ENCODE data around the gene SNX25.
"Not testable (repeated sequence)": the region's sequence is repeated elsewhere in the genome, so short reads cannot be mapped to it uniquely, and the experiment has no call there.

The SNX25 gene

DNA sequence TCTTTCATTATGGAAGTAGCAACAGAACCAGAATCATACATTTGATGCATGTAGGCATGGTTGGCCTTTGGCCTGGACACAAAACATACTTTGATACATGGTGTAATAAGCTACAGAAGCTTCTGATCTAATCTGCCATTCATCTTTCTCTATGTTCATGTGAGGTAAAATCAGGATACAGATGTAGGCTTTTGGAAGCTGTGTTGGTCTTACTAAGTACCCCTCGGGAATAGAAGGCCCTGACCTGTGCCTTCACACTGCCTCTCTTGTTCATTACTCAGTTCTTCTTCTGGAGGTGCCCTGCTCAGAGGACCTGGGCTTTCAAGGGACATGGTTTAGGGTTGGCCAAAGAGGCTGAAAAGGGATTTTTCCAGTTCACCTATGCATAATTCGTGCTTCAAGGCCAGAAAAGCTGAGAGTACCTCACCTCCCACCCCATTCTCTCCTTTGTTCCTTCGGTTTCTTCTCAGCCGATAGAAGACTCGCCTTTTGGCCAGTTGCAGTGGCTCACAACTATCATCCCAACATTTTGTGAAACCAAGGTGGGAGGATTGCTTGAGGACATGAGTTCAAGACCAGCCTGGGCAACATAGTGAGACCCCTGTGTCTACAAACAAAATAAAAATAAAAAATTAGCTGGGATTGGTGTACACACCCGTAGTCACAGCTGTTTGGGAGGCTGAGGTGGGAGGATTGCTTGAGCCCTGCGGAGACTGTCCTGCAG, 25.9 kb downstream of the SNX25 start:
- DNase-seq: no peak

DNA sequence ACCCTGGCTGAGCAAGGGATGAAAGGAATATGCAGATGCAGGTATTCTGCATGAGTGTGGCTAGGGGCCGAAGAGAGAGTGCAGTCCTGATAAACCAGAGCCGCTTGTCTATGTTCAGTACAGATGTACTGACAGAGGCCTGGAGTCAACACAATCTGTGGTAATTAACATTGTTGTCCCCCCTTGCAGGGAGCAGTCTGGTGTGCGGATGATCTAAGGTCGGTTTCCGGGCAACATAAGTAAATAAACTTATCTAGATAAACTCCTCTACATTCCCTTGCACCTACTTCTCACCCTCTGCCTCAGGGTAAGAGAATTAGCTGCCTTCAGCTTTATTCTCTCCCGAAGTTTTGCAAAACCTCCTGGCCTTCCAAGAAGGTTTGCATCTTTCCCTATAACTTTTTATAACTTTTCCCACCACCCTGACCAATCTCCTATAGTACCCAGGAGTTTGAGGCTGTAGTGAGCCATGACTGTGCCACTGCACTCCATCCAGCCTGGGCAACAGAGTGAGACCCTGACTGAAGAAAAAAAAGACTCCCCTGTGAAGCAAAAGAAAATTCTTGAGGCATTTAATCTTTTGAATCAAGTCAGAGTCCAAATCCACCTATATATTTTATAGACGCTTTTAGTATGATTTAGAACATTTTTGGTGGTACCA, 26.6 kb downstream of the SNX25 start:
- DNase-seq: no peak

DNA sequence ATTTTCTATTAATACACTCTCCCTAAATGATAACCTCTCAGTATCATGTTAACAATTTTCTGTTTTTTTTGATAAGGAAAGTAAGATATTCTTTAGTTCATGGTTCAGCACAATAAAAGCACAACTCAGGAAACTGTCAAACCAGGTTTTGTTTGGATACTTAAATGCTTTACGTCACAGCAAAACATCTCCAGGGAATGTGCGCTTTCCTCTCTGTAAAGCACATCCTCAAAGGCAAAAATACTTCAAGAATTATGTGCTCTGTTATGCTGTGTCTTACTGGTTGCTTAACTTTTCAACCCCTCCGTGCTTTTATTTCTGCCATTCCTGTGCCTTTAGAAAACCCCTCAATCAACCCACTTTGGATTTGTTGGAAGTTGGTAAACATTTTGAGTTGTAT, 27.8 kb downstream of the SNX25 start:
- no peak for DNase-seq

DNA sequence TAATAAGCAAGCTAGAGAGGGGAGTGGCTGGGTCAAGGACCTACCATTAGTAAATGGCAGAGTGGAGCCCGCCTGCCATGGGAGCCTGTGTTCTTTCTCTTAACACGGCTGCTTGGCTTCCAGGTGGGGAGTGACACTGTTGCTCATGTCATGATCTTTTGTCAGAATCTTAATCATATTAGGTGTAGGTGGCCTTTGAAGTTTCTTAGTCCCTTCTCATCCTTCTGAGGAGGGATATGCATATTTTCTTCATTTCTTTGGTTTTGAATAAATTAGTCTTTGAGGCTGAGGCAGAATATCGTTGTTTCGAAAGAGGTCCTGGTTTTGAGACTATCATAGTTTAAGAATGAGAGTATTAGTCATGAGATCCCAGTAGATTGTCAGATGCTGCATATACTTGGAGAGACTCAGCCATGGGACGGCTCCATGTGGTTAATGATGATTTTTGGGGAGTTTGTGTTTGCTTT, 28.9 kb downstream of the SNX25 start:
- no peak for DNase-seq

DNA sequence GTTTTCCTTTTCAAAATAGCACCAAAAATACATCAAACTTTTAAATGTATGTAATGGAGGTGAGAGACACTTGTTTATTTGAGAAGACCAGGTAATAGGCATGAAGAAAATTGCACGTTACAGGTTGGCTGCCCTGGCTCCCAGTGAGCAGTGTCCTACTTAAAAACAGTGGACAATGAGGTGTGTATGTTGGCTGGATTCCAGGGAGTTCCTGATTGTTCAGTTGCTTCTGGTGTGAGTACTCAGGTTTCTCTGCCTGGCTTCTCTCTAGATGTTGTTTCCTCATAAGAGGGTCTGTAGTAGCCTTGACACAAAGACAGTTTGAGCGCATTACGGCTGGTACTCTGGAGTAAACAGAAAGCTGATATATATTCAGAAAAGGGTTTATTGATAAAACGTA, 29.4 kb downstream of the SNX25 start:
- DNase-seq: no peak

DNA sequence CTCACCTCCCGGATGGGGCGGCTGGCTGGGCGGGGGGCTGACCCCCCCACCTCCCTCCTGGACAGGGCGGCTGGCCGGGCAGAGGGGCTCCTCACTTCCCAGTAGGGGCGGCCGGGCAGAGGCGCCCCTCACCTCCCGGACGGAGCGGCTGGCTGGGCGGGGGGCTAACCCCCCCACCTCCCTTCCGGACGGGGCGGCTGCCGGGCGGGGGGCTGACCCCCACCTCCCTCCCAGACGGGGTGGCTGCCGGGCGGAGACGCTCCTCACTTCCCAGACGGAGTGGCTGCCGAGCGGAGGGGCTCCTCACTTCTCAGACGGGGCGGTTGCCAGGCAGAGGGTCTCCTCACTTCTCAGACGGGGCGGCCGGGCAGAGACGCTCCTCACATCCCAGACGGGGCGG, 31.1 kb downstream of the SNX25 start:
- not testable (repeated sequence) for DNase-seq

DNA sequence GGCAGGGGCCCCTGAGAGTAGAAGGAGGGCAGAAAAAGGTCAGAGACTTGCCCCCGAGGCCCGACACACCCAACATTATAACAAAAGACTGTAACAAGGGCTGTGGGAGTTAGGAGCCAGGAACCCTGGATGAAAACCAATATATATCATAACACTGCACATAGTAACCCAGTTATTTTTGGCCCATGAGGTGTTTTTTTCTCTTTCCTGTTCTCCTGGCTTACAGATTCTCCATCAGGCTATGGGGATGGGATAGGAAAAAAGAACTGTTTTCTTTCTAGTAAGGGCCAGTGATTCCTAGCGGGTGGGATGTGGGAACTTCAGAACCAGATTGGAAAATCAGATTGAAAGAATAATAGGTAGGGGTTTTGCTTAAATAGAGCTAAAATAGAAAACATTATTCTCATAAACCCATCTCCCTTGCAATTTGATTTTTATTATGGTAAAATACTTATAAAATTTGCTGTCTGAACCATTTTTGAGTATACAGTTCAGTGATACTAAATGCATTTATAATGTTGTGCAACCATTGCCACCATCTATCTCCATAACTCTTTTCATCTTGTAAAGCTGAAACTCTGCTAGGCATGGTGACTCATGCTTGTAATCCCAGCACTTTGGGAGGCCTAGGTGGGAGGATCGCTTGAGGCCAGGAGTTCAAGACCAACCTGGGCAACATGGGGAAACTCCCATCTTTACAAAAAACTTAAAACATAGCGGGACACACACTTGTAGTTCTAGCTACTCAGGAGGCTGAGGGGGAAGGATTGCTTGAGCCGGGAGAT, 33.5 kb downstream of the SNX25 start:
- DNase-seq: no peak

DNA sequence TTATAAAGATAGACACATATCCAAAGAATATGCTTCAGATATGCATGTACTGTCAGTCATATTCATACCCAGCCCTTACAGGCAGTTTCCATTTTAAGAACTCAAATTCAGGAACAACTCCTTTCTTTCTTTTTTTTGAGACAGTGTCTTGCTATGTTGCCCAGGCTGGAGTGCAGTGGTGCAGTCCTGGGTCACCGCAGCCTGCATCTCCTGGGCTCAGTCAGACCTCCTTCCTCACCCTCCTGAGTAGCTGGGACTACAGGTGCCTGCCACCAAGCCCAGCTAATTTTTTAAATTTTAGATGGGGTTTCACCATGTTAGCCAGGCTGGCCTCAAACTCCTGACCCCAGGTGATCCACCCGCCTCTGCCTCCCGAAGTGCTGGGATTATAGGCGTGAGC, 34.5 kb downstream of the SNX25 start:
- no peak for DNase-seq

DNA sequence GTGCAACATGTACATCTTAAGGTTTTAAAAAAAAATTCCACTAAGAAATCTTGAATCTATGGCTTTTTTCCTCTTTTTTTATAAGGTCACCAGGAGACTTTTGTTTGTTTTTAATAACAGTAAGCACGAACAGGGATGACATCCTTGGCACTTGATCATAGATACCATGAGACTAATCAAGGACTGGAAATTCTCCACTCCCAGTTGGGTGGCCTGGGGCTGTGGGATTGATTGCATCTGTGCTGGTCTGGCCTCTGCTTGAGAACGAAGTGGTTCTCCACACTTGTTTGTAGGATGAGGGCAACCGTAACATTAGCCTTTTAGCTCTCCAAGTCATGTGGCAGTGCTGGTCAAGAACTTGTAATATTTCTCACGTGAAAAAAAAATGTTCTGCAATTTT, 35.4 kb downstream of the SNX25 start:
- DNase-seq: no peak

DNA sequence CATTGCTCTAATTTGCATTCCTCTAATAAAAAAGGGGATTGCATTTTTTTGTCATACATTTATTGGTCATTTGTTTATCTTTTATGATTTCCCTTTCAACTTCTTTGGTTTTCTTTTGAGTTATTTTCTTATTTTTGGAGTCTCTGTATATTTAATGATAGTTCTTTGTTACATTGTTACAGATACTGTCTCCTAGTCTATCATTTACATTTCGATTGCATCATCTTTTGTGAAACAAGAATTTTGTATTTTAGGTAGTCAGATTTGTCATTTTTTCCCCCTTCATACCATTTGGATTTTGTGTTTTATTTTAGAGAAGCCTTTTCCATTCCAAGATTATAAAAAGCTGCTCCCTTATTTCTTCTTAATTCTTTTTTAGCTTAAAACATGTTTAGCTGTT, 37.1 kb downstream of the SNX25 start:
- DNase-seq: no peak

DNA sequence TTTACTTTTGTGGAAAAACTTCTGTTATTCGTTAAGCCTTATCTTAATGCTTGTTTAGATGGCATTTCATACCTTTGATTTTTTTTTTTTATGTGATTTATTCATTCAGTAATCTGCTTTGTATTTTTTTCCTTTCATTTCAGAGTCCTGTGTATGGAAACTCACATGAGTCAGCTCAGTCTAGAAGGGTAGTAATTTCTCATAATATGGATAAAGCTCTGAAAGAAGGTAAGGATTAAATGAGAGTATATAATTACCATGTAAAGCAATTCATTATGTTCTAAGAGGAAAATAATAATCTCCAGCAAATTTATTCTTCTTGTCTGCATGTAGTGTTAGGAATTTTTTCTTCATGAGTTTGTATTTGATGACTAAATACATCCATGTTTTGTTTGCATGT, 37.8 kb downstream of the SNX25 start:
- no peak for DNase-seq

DNA sequence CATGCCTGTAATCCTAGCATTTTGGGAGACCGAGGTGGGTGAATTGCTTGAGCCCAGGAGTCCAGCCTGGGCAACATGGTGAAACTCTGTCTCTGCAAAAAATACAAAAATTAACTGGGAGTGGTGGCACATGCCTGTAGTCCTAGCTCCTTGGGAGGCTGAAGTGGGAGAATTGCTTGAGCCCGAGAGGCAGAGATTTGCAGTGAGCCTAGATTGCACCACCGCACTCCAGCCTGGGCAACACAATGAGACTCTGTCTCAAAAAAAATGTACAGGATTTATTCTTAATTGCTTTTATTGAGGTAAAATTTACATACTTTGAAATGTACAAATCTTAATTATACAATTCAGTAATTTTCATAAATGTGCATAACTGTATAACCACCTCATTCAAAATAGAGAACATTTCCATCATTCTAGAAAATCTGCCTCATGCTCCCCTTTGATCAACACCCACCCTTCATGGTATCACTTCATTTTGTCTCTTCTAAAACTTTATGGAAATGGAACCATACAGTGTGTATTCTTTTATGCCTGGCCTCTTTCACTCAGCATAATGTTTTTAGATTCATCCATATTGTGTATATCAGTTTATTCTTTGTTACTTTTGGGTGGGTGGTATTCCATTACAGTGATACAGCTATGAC, 39.1 kb downstream of the SNX25 start:
- DNase-seq: no peak

DNA sequence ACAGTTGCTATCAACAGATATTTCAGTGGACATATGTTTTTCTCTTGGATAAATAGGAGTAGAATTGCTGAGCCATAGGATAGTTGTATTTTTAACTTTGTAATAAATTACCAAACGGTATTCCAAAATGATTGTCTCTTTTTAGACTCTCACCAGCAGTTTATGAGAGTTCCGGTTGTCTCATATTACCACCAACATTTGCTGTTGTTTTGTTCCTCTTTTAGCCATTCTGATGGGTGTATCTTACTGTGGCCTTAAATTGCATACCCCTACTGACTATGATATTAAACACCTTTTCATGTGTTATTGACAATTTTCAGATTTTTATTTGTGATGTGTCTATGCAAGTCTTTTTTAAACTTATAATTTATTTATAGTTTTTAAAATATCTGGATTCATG, 39.7 kb downstream of the SNX25 start:
- no peak for DNase-seq

DNA sequence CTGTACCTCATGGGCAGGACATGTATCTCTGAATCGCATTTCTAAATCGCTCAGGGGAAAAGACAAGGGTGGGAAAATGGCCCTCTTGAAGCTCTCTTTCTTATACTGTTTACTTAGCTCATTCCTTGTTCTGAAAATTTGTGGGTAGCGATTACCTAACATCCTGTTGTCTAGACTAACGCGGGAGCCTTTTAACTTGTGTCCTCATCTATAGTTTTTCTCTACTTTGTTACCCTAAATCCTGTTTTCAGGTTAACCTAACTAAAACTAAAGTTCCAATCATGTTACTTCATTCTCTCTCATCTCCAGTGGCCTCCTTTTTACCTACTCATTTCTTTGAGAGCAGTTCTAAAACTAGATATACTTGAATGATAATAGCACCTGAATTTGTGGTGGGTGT, 45.0 kb downstream of the SNX25 start:
- DNase-seq: no peak

DNA sequence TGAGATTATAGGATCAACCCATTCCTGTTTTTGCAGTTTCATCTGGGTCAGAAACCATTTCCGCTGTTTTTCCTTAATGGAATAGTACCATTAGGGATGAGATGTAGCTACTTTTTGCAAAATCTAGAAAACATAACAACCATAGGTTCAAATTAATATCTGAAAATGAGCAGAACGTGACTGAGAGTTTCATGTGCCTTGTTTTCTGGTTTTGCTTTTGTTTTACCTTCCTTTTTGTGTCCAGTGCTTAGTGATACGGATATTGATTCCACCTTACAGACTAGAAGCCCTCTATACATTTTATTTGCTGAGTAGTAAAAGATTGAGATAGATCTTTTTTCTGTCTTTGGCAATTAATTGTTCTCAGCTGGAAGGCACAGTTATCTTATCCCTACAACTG, 46.5 kb downstream of the SNX25 start:
- DNase-seq: no peak

DNA sequence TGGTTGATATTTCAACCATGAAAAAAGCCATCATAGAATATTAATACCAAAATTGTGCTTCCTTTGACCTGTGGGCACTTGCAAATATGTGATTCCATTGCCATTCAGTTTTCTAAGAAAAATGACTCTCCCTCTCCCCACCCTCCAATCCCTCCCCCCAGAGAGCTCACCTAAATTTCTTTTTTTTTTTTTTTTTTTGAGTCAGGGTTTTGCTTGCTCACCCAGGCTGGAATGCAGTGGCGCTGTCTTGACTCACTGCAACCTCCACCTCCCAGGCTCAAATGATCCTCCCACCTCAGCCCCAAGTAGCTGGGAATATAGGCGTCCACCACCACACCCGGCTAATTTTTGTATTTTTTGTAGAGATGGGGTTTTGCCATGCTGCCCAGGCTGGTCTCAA, 47.0 kb downstream of the SNX25 start:
- DNase-seq: no peak

DNA sequence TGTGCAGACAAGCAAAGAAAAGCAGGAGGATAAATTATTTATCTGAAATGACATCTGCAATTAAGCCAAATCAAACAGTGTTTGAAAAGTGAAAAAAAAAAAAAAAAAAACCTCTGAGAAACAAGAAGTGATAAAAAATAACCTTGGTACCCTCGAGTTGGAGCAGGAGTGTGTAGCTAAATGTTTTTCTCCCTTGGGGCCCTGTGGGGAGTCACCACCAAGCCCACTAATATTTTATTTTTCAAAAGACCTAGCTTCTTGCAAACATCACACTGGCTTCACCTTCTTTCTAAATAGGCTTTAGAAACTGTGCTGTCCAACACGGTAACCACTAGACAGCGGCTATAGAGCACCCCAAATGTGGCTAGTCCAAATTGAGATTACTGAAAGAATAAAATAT, 47.7 kb downstream of the SNX25 start:
- DNase-seq: no peak

DNA sequence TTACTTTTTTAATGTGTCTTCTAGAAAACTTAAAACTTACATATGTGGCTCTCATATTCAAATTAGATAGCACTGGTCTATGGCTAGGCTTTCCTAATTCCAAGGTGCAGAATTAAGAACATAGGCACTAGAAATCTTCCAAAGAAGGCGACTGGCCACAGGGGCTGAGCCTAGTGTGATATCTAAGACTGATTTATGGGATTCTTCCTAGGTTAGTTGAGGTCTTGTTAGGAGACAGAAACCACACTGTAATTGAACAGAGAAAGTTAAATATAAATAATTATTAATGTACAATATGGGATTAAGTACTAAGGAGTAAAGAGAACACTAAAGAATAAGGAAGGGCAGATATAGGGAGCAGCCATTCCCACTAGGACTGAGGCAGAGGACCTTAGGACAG, 48.3 kb downstream of the SNX25 start:
- DNase-seq: no peak

DNA sequence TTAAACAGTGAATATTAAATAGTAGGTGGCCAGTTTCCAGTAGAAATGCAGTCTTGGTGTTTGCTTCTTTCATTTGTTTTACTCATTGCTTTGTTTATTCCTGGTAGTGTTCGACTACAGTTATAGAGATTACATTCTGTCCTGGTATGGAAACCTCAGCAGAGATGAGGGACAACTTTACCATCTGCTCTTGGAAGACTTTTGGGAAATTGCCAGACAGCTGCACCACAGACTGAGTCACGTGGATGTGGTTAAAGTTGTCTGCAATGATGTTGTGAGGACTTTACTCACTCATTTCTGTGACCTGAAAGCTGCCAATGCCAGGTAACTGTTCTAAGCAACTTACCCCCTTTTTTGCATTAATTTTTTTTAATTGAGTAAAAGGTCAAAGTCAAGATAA, 49.3 kb downstream of the SNX25 start:
- peak; percentile 44 for DNase-seq

DNA sequence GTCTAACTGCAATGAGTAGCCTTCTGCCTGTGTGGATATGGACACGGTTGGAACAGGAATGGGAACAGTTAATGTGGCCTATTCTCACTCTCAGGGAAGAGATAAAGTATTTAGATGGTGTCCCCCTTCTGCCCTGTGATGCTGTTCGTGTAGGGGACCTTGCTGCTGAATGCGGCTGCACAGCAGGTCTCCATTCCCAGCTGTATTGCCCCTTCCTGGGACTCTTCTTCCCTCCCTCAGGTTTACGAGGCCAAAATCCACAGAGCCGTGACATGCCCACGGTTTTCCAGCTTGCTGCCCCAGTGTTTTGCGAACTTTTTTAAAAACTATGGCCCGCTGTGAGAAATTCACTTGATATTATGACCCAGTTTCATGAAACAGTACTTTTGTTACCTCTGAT, 50.3 kb downstream of the SNX25 start:
- DNase-seq: no peak

DNA sequence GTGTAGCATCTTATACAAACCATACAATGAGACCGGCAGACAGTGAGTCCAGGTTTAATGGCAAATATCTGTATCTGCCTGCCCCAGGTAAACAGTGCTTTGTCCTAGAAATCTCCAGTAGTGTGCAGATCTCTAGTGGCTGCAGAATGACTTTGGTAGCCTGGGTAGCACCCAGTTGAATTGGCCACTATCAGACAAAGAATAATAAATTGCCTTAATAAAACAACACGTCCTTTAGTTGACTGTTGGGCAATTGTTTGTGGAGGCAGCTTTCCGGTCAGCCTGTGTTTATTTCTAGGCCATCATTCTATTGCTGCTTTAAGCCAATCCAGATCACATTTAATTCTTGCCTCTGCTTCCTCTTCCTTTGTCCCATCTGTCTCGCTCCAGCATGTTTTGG, 52.5 kb downstream of the SNX25 start:
- DNase-seq: no peak

DNA sequence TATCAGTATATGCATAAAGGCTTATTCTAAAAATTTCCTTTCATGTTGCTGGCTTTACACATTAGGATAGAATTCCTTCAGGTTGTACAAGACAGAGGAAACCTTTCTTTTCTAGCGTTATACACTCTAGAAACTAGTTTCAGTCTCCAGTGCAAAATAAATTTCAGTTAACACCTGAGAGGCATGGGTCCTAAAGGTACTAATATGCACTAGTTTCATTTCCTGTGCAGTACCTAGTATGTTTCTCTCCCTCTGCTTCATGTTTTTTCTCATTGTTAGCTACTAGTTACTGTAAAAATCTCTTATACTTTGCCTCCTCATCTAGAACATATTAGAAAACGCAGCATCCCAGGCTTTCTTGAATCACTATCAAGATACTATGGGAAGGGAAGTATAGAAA, 54.0 kb downstream of the SNX25 start:
- no peak for DNase-seq

DNA sequence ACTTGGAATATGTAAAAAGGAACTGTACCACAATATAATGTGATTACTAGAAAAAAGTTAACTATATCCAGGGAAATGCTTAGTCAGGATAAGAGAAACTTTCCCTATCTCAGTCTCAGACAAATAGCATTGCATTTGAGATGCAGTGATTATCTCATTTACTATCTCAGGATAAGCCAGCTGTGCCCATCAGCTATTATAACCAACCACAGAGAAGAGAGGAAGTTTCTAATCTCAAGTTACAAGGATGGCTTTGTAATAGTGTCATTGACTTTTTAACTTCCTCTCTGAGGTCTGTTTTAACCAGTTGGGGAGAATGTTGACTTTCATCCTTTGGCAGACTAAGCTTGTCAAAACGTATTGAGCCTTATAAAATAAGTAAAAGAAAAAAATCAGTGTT, 56.5 kb downstream of the SNX25 start:
- DNase-seq: no peak

DNA sequence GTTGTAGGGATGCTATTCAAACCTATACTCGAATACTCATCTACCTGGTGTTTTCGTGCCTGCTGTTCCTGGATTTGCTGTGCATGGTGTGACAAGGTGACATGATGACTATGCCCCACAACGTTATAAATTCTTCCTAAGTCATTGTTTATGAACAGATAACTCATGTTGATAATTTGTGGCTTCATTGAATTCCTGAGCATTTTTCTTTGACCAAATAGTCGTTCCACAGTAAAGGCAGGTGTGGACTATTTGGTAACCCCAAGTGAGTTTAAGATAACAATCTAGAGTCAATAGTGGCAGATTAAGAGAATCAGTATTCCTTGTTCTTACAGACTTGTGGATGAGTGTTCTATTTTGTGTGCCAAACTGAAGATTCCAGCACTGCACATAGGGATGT, 59.9 kb downstream of the SNX25 start:
- no peak for DNase-seq

Data from NCI-H1694 (cell line).